Measurements from ENCODE around the gene TRPV2. TPM values are rescaled to one million over a fixed set of nuclear protein-coding genes. Genes with fewer than 3 reads are reported as not detected.
A peak's percentile ranks its signal among the peaks of the same experiment; 100 is the strongest.

The TRPV2 gene
- total RNA-seq, 1 experiment from 2014 or later = 1.0 TPM

- Histone ChIP-seq H2AK5ac (ENCODE audit: insufficient read length, low read length) (no peak overlapping the region), H3K56ac (ENCODE audit: insufficient read length, low read depth, low read length) (no peak overlapping the region), H3K9ac (ENCODE audit: extremely low read depth, insufficient read length, low read length) (no peak overlapping the region), H3K27me3 (ENCODE audit: insufficient read depth, low read length) (no peaks in the 10 kb centered on the region), H2AFZ (ENCODE audit: low read length) (no peak overlapping the region), H4K20me1 (ENCODE audit: control insufficient read depth, insufficient read depth, insufficient read length) (no peaks in the 10 kb centered on the region), H2BK12ac (ENCODE audit: insufficient read length, low read depth, low read length) (no peak overlapping the region), H2BK5ac (ENCODE audit: insufficient read length, low read length) (no peak overlapping the region), H3K4me1 (ENCODE audit: insufficient read depth, low read length) (0 out of 2 replicates have a peak, but pooled peaks cover 2% of the 10 kb centered on the region), H3T11ph (ENCODE audit: low read length) (no peak overlapping the region), H3K79me1 (ENCODE audit: insufficient read depth, low read depth, low read length, poor library complexity, severe bottlenecking) (peaks cover 9% of the 10 kb centered on the region), H3K27ac (ENCODE audit: insufficient read length, low read depth, low read length) (no peak overlapping the region), H4K91ac (ENCODE audit: insufficient read length, low read depth, low read length) (no peak overlapping the region), H3K79me2 (ENCODE audit: insufficient read depth, low read length) (peaks cover 5% of the 10 kb centered on the region; the same call in 1 of the 2 replicates), H4K8ac (replicated peaks; ENCODE audit: insufficient read length, low read depth, low read length) (no peak overlapping the region), H2BK120ac (ENCODE audit: low read depth, low read length, poor library complexity, severe bottlenecking) (no peak overlapping the region), H3K4ac (ENCODE audit: low read depth, low read length) (no peak overlapping the region), H3K18ac (ENCODE audit: insufficient read length, low read depth, low read length) (no peak overlapping the region), H3K23me2 (ENCODE audit: insufficient read length, low read depth, low read length, poor library complexity, severe bottlenecking) (peaks cover 9% of the 10 kb centered on the region), H2BK15ac (ENCODE audit: low read depth, low read length) (no peak overlapping the region), H3K23ac (ENCODE audit: insufficient read length, low read depth, low read length) (no peak overlapping the region), H3K4me2 (ENCODE audit: insufficient read depth, insufficient read length, low read length) (no peak overlapping the region), H3K9me3 (ENCODE audit: control insufficient read depth, low read depth, low read length) (no peaks in the 10 kb centered on the region), H2BK20ac (ENCODE audit: low read depth, low read length, poor library complexity, severe bottlenecking) (no peak overlapping the region), H3K14ac (ENCODE audit: insufficient read depth, low read length) (no peak overlapping the region), H4K5ac (ENCODE audit: insufficient read length, low read depth, low read length) (no peak overlapping the region)
- peak overlapping the region; percentile 78 to 90 (median 81); a peak in 5 of 7 replicates for H3K27ac Mint-ChIP-seq
- peak; percentile 33 for DNase-seq
- H3K4me3 Mint-ChIP-seq = peak overlapping the region; percentile 44 to 56
- peaks cover 2% of the 10 kb centered on the region for H3K27me3 Mint-ChIP-seq (ENCODE audit: low read depth)
- no CpG with 5 or more reads among the region's 2 CpGs for WGBS (ENCODE audit: extremely low coverage, insufficient read length, low lambda C conversion rate)
- TF ChIP-seq, protein P1, sequence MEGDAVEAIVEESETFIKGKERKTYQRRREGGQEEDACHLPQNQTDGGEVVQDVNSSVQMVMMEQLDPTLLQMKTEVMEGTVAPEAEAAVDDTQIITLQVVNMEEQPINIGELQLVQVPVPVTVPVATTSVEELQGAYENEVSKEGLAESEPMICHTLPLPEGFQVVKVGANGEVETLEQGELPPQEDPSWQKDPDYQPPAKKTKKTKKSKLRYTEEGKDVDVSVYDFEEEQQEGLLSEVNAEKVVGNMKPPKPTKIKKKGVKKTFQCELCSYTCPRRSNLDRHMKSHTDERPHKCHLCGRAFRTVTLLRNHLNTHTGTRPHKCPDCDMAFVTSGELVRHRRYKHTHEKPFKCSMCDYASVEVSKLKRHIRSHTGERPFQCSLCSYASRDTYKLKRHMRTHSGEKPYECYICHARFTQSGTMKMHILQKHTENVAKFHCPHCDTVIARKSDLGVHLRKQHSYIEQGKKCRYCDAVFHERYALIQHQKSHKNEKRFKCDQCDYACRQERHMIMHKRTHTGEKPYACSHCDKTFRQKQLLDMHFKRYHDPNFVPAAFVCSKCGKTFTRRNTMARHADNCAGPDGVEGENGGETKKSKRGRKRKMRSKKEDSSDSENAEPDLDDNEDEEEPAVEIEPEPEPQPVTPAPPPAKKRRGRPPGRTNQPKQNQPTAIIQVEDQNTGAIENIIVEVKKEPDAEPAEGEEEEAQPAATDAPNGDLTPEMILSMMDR (conservative IDR thresholded peaks at IDR 0.05) = no peak
- H3K9me3 Mint-ChIP-seq = peaks cover 0 to 2% of the 10 kb centered on the region in 2 experiments; a peak in 1 of 5 replicates
- peaks cover 29 to 34% (median 33%) of the 10 kb centered on the region in 3 experiments for H3K36me3 Mint-ChIP-seq (ENCODE audit: insufficient read depth in 1 of 3, low read depth in 3 of 3)
- H3K4me1 Mint-ChIP-seq = peaks cover 37 to 58% of the 10 kb centered on the region in 2 experiments
Observed at GRCh38 chr17:16437083-16437482, 21.7 kb downstream of the TRPV2 start.
